H1 (cell line): ENCODE measurements around the gene TMEM72. TPM values are rescaled to one million over a fixed set of nuclear protein-coding genes. Genes with fewer than 3 reads are reported as not detected.

Experiments
- CTCF ChIA-PET: fragments of 300-600 bp; sonication (Branson Sonifier 250); formaldehyde crosslinking; loops from one replicate; lab custom pipeline; 2021; ENCODE audit not compliant: partially characterized antibody; lab: Charles Lee
- POLR2A ChIA-PET: fragments of 300-600 bp; sonication (Branson Sonifier 250); formaldehyde crosslinking; loops from one replicate; lab custom pipeline; 2021; ENCODE audit warnings: inconsistent platforms; ENCODE audit not compliant: partially characterized antibody; lab: Charles Lee
- DNase-seq, 2 experiments: peaks; one replicate each; pipeline versions ENCODE4 v3.0.0 to v3.0.0-alpha.2; 2010 to 2022; ENCODE audit warnings: low spot score in 2 of 2, low read depth in 1 of 2, mixed read lengths in 1 of 2
- FAIRE-seq: peaks from 2 replicates; lab custom pipeline; 2011; peaks lifted over from hg19 to GRCh38; lab: Jason Lieb, UNC
- H2AFZ ChIP-seq: 2 replicates; pipeline ENCODE4 v1.8.1; 2012; ENCODE audit warnings: low read length, inconsistent platforms
- H2AK5ac ChIP-seq: 2 replicates; pipeline ENCODE4 v1.6.1; 2013; ENCODE audit warnings: low read depth, low read length
- H2BK120ac ChIP-seq: replicated peaks from 2 replicates; pipeline ENCODE3; 2013; ENCODE audit warnings: low read depth, low read length, inconsistent platforms
- H2BK12ac ChIP-seq: 2 replicates; pipeline ENCODE4 v1.6.1; 2013; ENCODE audit warnings: low read depth, low read length
- H2BK15ac ChIP-seq: 2 replicates; pipeline ENCODE4 v1.6.1; 2013; ENCODE audit warnings: low read length
- H2BK20ac ChIP-seq: 2 replicates; pipeline ENCODE4 v1.6.1; 2013; ENCODE audit warnings: low read length
- H2BK5ac ChIP-seq: 2 replicates; pipeline ENCODE4 v1.6.1; 2013; ENCODE audit warnings: low read depth, low read length
- H3K14ac ChIP-seq: 2 replicates; pipeline ENCODE4 v1.6.1; 2013; ENCODE audit warnings: inconsistent platforms; ENCODE audit not compliant: insufficient read length
- H3K18ac ChIP-seq: 2 replicates; pipeline ENCODE4 v1.6.1; 2013; ENCODE audit warnings: low read length; ENCODE audit errors: extremely low read depth
- H3K23ac ChIP-seq: 2 replicates; pipeline ENCODE4 v1.6.1; 2013; ENCODE audit warnings: inconsistent platforms; ENCODE audit not compliant: insufficient read length
- H3K23me2 ChIP-seq: 2 replicates; pipeline ENCODE4 v1.6.1; 2013; ENCODE audit warnings: low read depth, low read length
- H3K27ac ChIP-seq: 2 replicates; pipeline ENCODE4 v1.6.1; 2011; ENCODE audit warnings: low read depth, low read length, inconsistent platforms
- H3K27me3 ChIP-seq, 4 experiments: replicated peaks in 1 of 4; 1 replicate in 1 of 4; 2 replicates in 3 of 4; pipeline versions ENCODE4 v1.6.1 to v1.8.1; 2011 to 2013; ENCODE audit warnings: low read length in 3 of 4, mild to moderate bottlenecking in 3 of 4, inconsistent platforms in 2 of 4, mixed read lengths in 2 of 4, moderate library complexity in 1 of 4; ENCODE audit not compliant: control insufficient read depth in 3 of 4, insufficient read depth in 3 of 4; ENCODE audit errors: extremely low read depth in 1 of 4
- H3K36me3 ChIP-seq, 4 experiments: 2 replicates each; pipeline versions ENCODE4 v1.6.1 to v1.8.1; 2011 to 2013; ENCODE audit warnings: mild to moderate bottlenecking in 4 of 4, low read length in 3 of 4, moderate library complexity in 2 of 4, control low read depth in 1 of 4, inconsistent platforms in 1 of 4; ENCODE audit not compliant: insufficient read depth in 4 of 4, control insufficient read depth in 2 of 4
- H3K4ac ChIP-seq: replicated peaks from 2 replicates; pipeline ENCODE3; 2013; ENCODE audit warnings: low read length, low read depth, mixed read lengths, inconsistent platforms; ENCODE audit not compliant: insufficient read length
- H3K4me1 ChIP-seq, 4 experiments: replicated peaks in 1 of 4; 1 replicate in 1 of 4; 2 replicates in 3 of 4; pipeline versions ENCODE4 v1.6.1 to v1.8.1; 2011 to 2013; ENCODE audit warnings: low read length in 3 of 4, inconsistent platforms in 2 of 4, mixed read lengths in 1 of 4; ENCODE audit not compliant: insufficient read depth in 4 of 4, control insufficient read depth in 3 of 4
- H3K4me2 ChIP-seq, 2 experiments: 2 replicates each; pipeline versions ENCODE4 v1.6.1 to v1.8.1; 2011 to 2013; ENCODE audit warnings: low read depth in 2 of 2, low read length in 2 of 2, control low read depth in 1 of 2, inconsistent platforms in 1 of 2, mild to moderate bottlenecking in 1 of 2; ENCODE audit not compliant: insufficient read depth in 1 of 2
- H3K4me3 ChIP-seq, 4 experiments: fragments of 200-600, 300-600 bp in 1 of 4; sonication (generic), shearing (Covaris generic), sonication (Bioruptor Twin) in 1 of 4; 2 replicates each; pipeline versions ENCODE4 v1.5.1 to v1.8.1; 2011 to 2016; ENCODE audit warnings: low read length in 4 of 4, low read depth in 3 of 4, control low read depth in 2 of 4, inconsistent platforms in 2 of 4, mild to moderate bottlenecking in 2 of 4, mixed read lengths in 1 of 4, moderate library complexity in 1 of 4; ENCODE audit not compliant: insufficient read depth in 2 of 4; ENCODE audit errors: extremely low read depth in 1 of 4
- H3K56ac ChIP-seq: replicated peaks from 2 replicates; pipeline ENCODE3; 2013; ENCODE audit warnings: low read depth, mild to moderate bottlenecking, mixed read lengths, low read length, inconsistent platforms; ENCODE audit not compliant: insufficient read length
- H3K79me1 ChIP-seq: 2 replicates; pipeline ENCODE4 v1.6.1; 2013; ENCODE audit warnings: low read depth, low read length, control low read depth
- H3K79me2 ChIP-seq, 2 experiments: 2 replicates each; pipeline versions ENCODE4 v1.6.1 to v1.8.1; 2012 to 2013; ENCODE audit warnings: low read length in 2 of 2, mild to moderate bottlenecking in 2 of 2, inconsistent platforms in 1 of 2; ENCODE audit not compliant: insufficient read depth in 2 of 2, control insufficient read depth in 1 of 2
- H3K9ac ChIP-seq, 4 experiments: replicated peaks in 1 of 4; 1 replicate in 1 of 4; 2 replicates in 3 of 4; pipeline versions ENCODE4 v1.6.1 to v1.8.1; 2011 to 2013; ENCODE audit warnings: low read depth in 3 of 4, low read length in 3 of 4, control low read depth in 2 of 4, mild to moderate bottlenecking in 2 of 4, moderate library complexity in 2 of 4, inconsistent platforms in 1 of 4; ENCODE audit errors: extremely low read depth in 1 of 4
- H3K9me3 ChIP-seq, 2 experiments: 2 replicates each; pipeline versions ENCODE4 v1.6.1 to v1.8.1; 2012 to 2013; ENCODE audit warnings: mild to moderate bottlenecking in 2 of 2, moderate library complexity in 2 of 2, control low read depth in 1 of 2, inconsistent platforms in 1 of 2, low read depth in 1 of 2, low read length in 1 of 2, mixed read lengths in 1 of 2; ENCODE audit not compliant: insufficient read depth in 2 of 2
- H4K20me1 ChIP-seq, 2 experiments: replicated peaks in 1 of 2; 2 replicates each; pipeline versions ENCODE3 to v1.8.1; 2011 to 2013; ENCODE audit warnings: inconsistent platforms in 2 of 2, low read length in 2 of 2, mild to moderate bottlenecking in 1 of 2; ENCODE audit not compliant: insufficient read depth in 2 of 2, control insufficient read depth in 1 of 2
- H4K5ac ChIP-seq: 2 replicates; pipeline ENCODE4 v1.6.1; 2013; ENCODE audit warnings: low read length, low read depth, mixed read lengths, inconsistent platforms; ENCODE audit not compliant: insufficient read length
- H4K8ac ChIP-seq: 2 replicates; pipeline ENCODE4 v1.8.0; 2013; ENCODE audit warnings: mild to moderate bottlenecking, moderate library complexity, low read length, inconsistent platforms; ENCODE audit not compliant: insufficient read depth; ENCODE audit errors: extremely low read depth
- H4K91ac ChIP-seq: replicated peaks from 2 replicates; pipeline ENCODE3; 2013; ENCODE audit warnings: low read length, mixed read lengths, inconsistent platforms; ENCODE audit not compliant: insufficient read length
- CEBPB ChIP-seq: IDR thresholded peaks from 2 replicates; pipeline ENCODE4 v1.6.1; 2012; ENCODE audit warnings: low read depth, low read length
- GABPA ChIP-seq: IDR thresholded peaks from 2 replicates; pipeline ENCODE4 v1.6.1; 2011; ENCODE audit warnings: mild to moderate bottlenecking, low read length, moderate library complexity, borderline replicate concordance; ENCODE audit not compliant: insufficient read depth
- NANOG ChIP-seq: IDR thresholded peaks from 2 replicates; pipeline ENCODE4 v1.6.1; 2011; ENCODE audit warnings: low read length, low read depth, mild to moderate bottlenecking, inconsistent platforms; ENCODE audit not compliant: insufficient read depth, poor library complexity, severe bottlenecking
- TAF1 ChIP-seq: IDR thresholded peaks from 2 replicates; pipeline ENCODE4 v1.6.1; 2011; ENCODE audit warnings: mild to moderate bottlenecking, low read depth, low read length
- YY1 ChIP-seq: IDR thresholded peaks from 2 replicates; pipeline ENCODE4 v1.6.1; 2011; ENCODE audit warnings: low read depth, mild to moderate bottlenecking, low read length
- WGBS, 2 experiments: shearing (Covaris generic) in 1 of 2; methylation state at CpG; one replicate each; pipeline versions ENCODE4 v1.1.6 to v1.1.7; 2013 to 2015; ENCODE audit warnings: low lambda C conversion rate in 2 of 2, mixed read lengths in 2 of 2, inconsistent platforms in 1 of 2, low coverage in 1 of 2, missing lambda C conversion rate in 1 of 2; ENCODE audit not compliant: insufficient replicate concordance in 2 of 2, insufficient coverage in 1 of 2, insufficient read length in 1 of 2; ENCODE audit errors: extremely low coverage in 1 of 2, missing lambda C conversion rate in 1 of 2; 5-methylcytosine and 5-hydroxymethylcytosine counted together
- polyA plus RNA-seq, 7 experiments: library from polyadenylated mRNA; depleted of rRNA in 3 of 7; stranded (reverse) in 5 of 7; unstranded in 2 of 7; fragments of >200 nt in 5 of 7; fragments of 200-250 nt in 2 of 7; gene quantifications; 1 replicate in 5 of 7; 2 replicates in 1 of 7; 4 replicates in 1 of 7; pipeline versions ENCODE4 v1.2.1 to v1.2.3, GENCODE V29; 2011 to 2013; ENCODE audit warnings: missing spikeins in 2 of 7, mixed read lengths in 2 of 7
- total RNA-seq: library from RNA; stranded (reverse); fragmentation: NEBNext Ultra II Directional; extraction: Animal tissue kit (Norgen Biotek cat#: 25700); gene quantifications from 2 replicates; pipeline ENCODE4 v1.2.1, GENCODE V29; 2021

The TMEM72 gene
- total and polyA plus RNA-seq, 2 of the 8 experiments (the other 6 are each of a cell fraction or from before 2014, with no cell fraction given), result not detected

DNA sequence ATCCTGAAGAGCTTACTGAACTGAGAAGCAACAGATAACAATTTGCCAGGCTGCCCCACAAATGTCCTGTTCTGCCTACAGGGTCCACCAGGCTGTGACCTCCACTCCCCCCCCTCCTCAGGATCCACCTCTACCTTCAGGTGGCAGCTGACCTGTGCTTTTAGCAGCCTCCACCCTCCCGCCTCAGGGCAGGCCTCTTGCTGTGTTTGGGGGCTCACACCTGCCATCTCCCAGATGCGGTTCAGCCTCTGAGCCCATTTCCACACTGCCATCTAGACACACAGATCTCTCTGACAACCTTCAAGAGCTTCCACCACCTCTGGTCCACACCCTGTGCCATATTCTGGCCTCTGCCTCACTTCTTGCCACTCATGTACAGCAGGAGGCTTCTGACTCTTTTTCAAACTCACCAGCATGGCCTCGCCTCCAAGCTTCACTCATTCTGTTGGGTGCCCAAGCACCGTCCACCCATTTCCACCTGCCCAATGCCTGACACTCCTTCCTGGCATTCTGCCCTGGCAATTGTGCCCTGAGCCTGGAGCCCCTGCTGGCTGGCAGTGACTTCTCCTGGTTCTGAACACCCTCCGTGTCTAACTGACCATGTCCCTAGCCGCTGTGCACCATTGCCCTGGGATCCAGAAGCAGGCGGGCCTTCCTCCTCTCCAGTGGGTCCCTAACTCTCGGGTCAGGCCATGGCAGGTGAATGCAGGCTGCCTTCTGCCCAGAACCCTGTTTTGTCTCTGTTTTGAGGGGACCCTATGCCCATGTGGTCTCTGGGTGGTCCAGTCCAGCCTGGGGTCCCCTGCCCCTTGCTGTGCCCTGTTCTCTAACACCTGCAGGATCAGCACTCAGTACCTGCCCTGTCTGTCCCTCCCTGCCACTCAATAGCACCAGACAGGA is 18.5 kb downstream of the TMEM72 start:
- 73% methylated on average over 8 of the region's 8 CpGs; no CpG with 5 or more reads in 1 of the 2 experiments for WGBS, 2 experiments
- no peak overlapping the region for H4K91ac ChIP-seq

More for the DNA sequence above, 18.5 kb downstream of the TMEM72 start:
- Histone ChIP-seq H3K4me3 (no peak overlapping the region), H3K4ac (no peak overlapping the region), H4K5ac (no peak overlapping the region), H3K27me3 (peaks cover 0 to 3% (median 1%) of the 10 kb centered on the region in 4 experiments; a peak in 2 of 7 replicates), H2AK5ac (no peak overlapping the region), H3K79me1 (no peaks in the 10 kb centered on the region), H3K4me1 (peaks cover 0 to 5% (median 3%) of the 10 kb centered on the region in 4 experiments; a peak in 2 of 7 replicates), H2BK12ac (no peak overlapping the region), H3K18ac (no peak overlapping the region), H3K23me2 (peaks cover 12% of the 10 kb centered on the region; the same call in 1 of the 2 replicates), H3K14ac (no peak overlapping the region), H3K27ac (no peak overlapping the region), H2BK15ac (peak overlapping the region; percentile 84; the same call in 1 of the 2 replicates), H3K23ac (no peak overlapping the region), H3K9ac (no peak overlapping the region), H4K8ac (no peak overlapping the region), H3K36me3 (no peaks in the 10 kb centered on the region), H2BK5ac (no peak overlapping the region), H2BK20ac (peak overlapping the region; percentile 43; the same call in 1 of the 2 replicates), H3K9me3 (no peaks in the 10 kb centered on the region), H4K20me1 (no peaks in the 10 kb centered on the region), H2AFZ (no peak overlapping the region), H3K79me2 (no peaks in the 10 kb centered on the region), H2BK120ac (no peak overlapping the region), H3K56ac (no peak overlapping the region), H3K4me2 (no peak overlapping the region)
- CTCF ChIA-PET, result interaction anchor here (0.8 to 4.0 kb wide), 7 partner anchors 33 to 79 kb away, joined by 3 to 24 read pairs (median 5); no protein-coding TSS in a partner anchor
- DNase-seq (no peak), FAIRE-seq (no peak)
- POLR2A ChIA-PET, result no interaction called here
- TF ChIP-seq TAF1 (no peak), GABPA (no peak), NANOG (no peak), CEBPB (no peak), YY1 (no peak)
